Ishikawa (cell line): ENCODE measurements around the gene MVK.

ENCODE experiments used
- CEBPB ChIP-seq: IDR thresholded peaks from 2 replicates; pipeline ENCODE4 v1.6.1; 2012
- CREB1 ChIP-seq: IDR thresholded peaks from 2 replicates; pipeline ENCODE4 v1.6.1; 2012; ENCODE audit warnings: low read depth
- EGR1 ChIP-seq: IDR thresholded peaks from 2 replicates; pipeline ENCODE4 v1.6.1; 2012
- EP300 ChIP-seq: IDR thresholded peaks from 2 replicates; pipeline ENCODE4 v1.6.1; 2012; ENCODE audit warnings: borderline replicate concordance
- RAD21 ChIP-seq: IDR thresholded peaks from 2 replicates; pipeline ENCODE4 v1.6.1; 2012; ENCODE audit warnings: low read depth
- TAF1 ChIP-seq: IDR thresholded peaks from 2 replicates; pipeline ENCODE4 v1.6.1; 2012; ENCODE audit warnings: low read depth, mild to moderate bottlenecking
- TCF12 ChIP-seq: IDR thresholded peaks from 2 replicates; pipeline ENCODE4 v1.6.1; 2012; ENCODE audit warnings: low read depth
- TEAD4 ChIP-seq: IDR thresholded peaks from 2 replicates; pipeline ENCODE4 v1.6.1; 2012
- YY1 ChIP-seq: IDR thresholded peaks from 2 replicates; pipeline ENCODE4 v1.6.1; 2012; ENCODE audit warnings: low read depth
- TF ChIP-seq, protein P1 (sequence below): IDR thresholded peaks from 2 replicates; pipeline ENCODE4 v1.6.1; 2012; ENCODE audit warnings: low read depth, mild to moderate bottlenecking
- TF ChIP-seq, protein P2 (sequence below): IDR thresholded peaks from 2 replicates; pipeline ENCODE4 v1.6.1; 2012

DNA sequence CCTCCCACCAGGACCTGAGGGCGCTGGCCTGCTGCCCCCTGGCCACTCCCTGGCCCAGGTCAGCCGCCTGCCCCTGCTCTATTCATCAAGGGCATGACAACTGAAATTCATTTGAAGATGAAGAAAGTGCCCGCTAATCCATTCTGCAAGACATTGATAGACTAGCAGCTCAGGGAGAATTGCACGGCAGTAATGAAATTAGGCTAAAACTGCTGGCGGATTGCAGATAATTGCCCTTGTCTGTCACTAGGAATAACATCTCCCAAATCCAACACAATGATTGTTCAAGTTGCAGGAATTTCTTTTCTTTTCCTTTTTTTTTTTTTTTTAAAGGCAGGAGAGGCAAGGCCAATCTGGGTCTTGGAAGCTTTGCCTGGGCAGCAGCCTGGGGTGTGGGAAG, 44.5 kb downstream of the MVK start:
- TF ChIP-seq EGR1 (no peak), TAF1 (no peak), EP300 (no peak), TCF12 (no peak), TEAD4 (no peak), CREB1 (no peak), YY1 (no peak), CEBPB (no peak), RAD21 (no peak)
- TF ChIP-seq, protein P1, sequence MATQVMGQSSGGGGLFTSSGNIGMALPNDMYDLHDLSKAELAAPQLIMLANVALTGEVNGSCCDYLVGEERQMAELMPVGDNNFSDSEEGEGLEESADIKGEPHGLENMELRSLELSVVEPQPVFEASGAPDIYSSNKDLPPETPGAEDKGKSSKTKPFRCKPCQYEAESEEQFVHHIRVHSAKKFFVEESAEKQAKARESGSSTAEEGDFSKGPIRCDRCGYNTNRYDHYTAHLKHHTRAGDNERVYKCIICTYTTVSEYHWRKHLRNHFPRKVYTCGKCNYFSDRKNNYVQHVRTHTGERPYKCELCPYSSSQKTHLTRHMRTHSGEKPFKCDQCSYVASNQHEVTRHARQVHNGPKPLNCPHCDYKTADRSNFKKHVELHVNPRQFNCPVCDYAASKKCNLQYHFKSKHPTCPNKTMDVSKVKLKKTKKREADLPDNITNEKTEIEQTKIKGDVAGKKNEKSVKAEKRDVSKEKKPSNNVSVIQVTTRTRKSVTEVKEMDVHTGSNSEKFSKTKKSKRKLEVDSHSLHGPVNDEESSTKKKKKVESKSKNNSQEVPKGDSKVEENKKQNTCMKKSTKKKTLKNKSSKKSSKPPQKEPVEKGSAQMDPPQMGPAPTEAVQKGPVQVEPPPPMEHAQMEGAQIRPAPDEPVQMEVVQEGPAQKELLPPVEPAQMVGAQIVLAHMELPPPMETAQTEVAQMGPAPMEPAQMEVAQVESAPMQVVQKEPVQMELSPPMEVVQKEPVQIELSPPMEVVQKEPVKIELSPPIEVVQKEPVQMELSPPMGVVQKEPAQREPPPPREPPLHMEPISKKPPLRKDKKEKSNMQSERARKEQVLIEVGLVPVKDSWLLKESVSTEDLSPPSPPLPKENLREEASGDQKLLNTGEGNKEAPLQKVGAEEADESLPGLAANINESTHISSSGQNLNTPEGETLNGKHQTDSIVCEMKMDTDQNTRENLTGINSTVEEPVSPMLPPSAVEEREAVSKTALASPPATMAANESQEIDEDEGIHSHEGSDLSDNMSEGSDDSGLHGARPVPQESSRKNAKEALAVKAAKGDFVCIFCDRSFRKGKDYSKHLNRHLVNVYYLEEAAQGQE: no peak
- TF ChIP-seq, protein P2, sequence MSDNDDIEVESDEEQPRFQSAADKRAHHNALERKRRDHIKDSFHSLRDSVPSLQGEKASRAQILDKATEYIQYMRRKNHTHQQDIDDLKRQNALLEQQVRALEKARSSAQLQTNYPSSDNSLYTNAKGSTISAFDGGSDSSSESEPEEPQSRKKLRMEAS: no peak
